ENCODE data around the gene PLAGL2.

DNA sequence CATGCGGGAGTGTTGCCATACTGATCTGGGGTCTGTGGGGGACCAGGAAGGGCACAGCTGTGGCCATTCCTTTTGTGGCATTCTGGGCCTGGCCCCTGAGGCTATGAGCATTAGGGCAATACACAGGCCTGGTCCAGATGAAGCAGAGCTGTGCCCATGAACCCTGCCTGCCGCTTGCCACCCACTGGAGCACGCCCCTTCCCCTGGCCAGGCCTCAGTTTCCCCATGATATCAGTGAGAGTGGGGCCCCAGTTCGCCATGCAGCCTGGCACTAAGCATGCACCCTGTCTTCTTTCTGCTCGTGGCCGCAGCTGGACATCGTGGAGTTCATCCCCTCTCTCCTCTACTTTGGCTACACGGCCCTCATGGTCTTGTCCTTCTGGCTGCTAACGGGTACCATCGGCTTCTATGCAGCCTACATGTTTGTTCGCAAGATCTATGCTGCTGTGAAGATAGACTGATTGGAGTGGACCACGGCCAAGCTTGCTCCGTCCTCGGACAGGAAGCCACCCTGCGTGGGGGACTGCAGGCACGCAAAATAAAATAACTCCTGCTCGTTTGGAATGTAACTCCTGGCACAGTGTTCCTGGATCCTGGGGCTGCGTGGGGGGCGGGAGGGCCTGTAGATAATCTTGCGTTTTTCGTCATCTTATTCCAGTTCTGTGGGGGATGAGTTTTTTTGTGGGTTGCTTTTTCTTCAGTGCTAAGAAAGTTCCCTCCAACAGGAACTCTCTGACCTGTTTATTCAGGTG, 42.4 kb downstream of the PLAGL2 start:
- TF ChIP-seq, protein P1, sequence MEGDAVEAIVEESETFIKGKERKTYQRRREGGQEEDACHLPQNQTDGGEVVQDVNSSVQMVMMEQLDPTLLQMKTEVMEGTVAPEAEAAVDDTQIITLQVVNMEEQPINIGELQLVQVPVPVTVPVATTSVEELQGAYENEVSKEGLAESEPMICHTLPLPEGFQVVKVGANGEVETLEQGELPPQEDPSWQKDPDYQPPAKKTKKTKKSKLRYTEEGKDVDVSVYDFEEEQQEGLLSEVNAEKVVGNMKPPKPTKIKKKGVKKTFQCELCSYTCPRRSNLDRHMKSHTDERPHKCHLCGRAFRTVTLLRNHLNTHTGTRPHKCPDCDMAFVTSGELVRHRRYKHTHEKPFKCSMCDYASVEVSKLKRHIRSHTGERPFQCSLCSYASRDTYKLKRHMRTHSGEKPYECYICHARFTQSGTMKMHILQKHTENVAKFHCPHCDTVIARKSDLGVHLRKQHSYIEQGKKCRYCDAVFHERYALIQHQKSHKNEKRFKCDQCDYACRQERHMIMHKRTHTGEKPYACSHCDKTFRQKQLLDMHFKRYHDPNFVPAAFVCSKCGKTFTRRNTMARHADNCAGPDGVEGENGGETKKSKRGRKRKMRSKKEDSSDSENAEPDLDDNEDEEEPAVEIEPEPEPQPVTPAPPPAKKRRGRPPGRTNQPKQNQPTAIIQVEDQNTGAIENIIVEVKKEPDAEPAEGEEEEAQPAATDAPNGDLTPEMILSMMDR (IDR thresholded peaks at IDR 0.05; ENCODE audit: low read depth, low read length), result no peak
- TF ChIP-seq EZH2phosphoT487 (IDR thresholded peaks at IDR 0.05; ENCODE audit: low read depth), result no peak
